Skeletal muscle tissue (tissue), 4 donors: ENCODE measurements around the gene TRMT44. TPM values are rescaled to one million over a fixed set of nuclear protein-coding genes. Genes with fewer than 3 reads are reported as not detected.
"Not testable (repeated sequence)": the region's sequence is repeated elsewhere in the genome, so short reads cannot be mapped to it uniquely, and the experiment has no call there.

Experiments used
- H3K27ac ChIP-seq: one replicate; pipeline ENCODE4 v1.7.0; 2013; ENCODE audit warnings: mild to moderate bottlenecking, low read depth, low read length, inconsistent platforms
- H3K27me3 ChIP-seq, 3 donors: one replicate each; pipeline ENCODE4 v1.7.0; 2013; ENCODE audit warnings: low read length in 3 of 3; ENCODE audit not compliant: control insufficient read depth in 3 of 3, insufficient read depth in 3 of 3
- H3K36me3 ChIP-seq, 3 donors: one replicate each; pipeline ENCODE4 v1.7.0; 2013; ENCODE audit warnings: low read length in 3 of 3; ENCODE audit not compliant: control insufficient read depth in 3 of 3, insufficient read depth in 3 of 3
- H3K4me1 ChIP-seq, 3 donors: one replicate each; pipeline ENCODE4 v1.7.0; 2013; ENCODE audit warnings: low read length in 3 of 3, mild to moderate bottlenecking in 3 of 3; ENCODE audit not compliant: control insufficient read depth in 3 of 3, insufficient read depth in 3 of 3
- H3K4me3 ChIP-seq, 3 donors: one replicate each; pipeline ENCODE4 v1.7.0; 2013; ENCODE audit warnings: low read length in 3 of 3
- H3K9ac ChIP-seq, 3 donors: one replicate each; pipeline ENCODE4 v1.7.0; 2013; ENCODE audit warnings: low read length in 3 of 3, mild to moderate bottlenecking in 3 of 3, moderate library complexity in 2 of 3, low read depth in 1 of 3
- H3K9me3 ChIP-seq, 3 donors: one replicate each; pipeline ENCODE4 v1.7.0; 2013; ENCODE audit warnings: low read length in 3 of 3; ENCODE audit not compliant: control insufficient read depth in 3 of 3
- total RNA-seq: library from RNA; depleted of rRNA; stranded (reverse); fragments of >200 nt; gene quantifications from one replicate; pipeline ENCODE4 v1.2.3, GENCODE V29; 2014
- donor health status: Osteomylitis.

The TRMT44 gene
- total RNA-seq, 1 donor from 2014 or later = 11.0 TPM

DNA sequence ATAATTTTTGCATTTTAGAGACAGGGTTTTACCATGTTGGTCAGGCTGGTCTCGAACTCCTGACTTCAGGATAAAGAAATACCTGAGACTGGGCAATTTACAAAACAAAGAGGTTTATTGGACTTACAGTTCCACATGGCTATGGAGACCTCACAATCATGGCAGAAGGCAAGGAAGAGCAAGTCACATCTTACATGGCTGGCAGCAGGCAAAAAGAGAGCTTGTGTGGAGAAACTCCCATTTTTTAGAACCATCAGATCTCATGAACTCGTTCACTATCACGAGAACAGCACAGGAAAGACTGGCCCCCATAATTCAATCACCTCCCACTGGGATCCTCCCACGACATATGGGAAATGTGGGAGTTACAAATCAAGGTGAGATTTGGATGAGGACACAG, 72.5 kb downstream of the TRMT44 start:
- H3K27me3 ChIP-seq = peaks cover 0 to 20% (median 19%) of the 10 kb centered on the region in 3 donors
- H3K36me3 ChIP-seq, H3K9me3 ChIP-seq, H3K4me3 ChIP-seq, H3K9ac ChIP-seq, H3K4me1 ChIP-seq, H3K27ac ChIP-seq: not testable (repeated sequence)

- Histone ChIP-seq H3K27me3 (peaks cover 0 to 20% (median 19%) of the 10 kb centered on the region in 3 donors), H3K4me1 (no peaks in the 10 kb centered on the region), H3K9ac (no peak overlapping the region), H3K36me3 (no peaks in the 10 kb centered on the region), H3K9me3 (no peaks in the 10 kb centered on the region), H3K4me3 (no peak overlapping the region), H3K27ac (no peak overlapping the region)
These were observed 73.4 kb downstream of the TRMT44 start for GRCh38 chr4:8513931-8514330.

- Histone ChIP-seq H3K27ac (no peak overlapping the region), H3K9me3 (no peaks in the 10 kb centered on the region), H3K4me3 (no peak overlapping the region), H3K4me1 (no peaks in the 10 kb centered on the region), H3K36me3 (no peaks in the 10 kb centered on the region), H3K9ac (no peak overlapping the region), H3K27me3 (peaks cover 0 to 20% (median 19%) of the 10 kb centered on the region in 3 donors)
These were observed 73.8 kb downstream of the TRMT44 start for GRCh38 chr4:8514391-8514790.

GRCh38 chr4:8515316-8516060, 74.9 kb downstream of the TRMT44 start:
- Histone ChIP-seq H3K36me3 (no peaks in the 10 kb centered on the region), H3K9me3 (no peaks in the 10 kb centered on the region), H3K4me1 (no peaks in the 10 kb centered on the region), H3K4me3 (no peak overlapping the region), H3K27ac (no peak overlapping the region), H3K9ac (no peak overlapping the region), H3K27me3 (peaks cover 0 to 23% (median 19%) of the 10 kb centered on the region in 3 donors)

DNA sequence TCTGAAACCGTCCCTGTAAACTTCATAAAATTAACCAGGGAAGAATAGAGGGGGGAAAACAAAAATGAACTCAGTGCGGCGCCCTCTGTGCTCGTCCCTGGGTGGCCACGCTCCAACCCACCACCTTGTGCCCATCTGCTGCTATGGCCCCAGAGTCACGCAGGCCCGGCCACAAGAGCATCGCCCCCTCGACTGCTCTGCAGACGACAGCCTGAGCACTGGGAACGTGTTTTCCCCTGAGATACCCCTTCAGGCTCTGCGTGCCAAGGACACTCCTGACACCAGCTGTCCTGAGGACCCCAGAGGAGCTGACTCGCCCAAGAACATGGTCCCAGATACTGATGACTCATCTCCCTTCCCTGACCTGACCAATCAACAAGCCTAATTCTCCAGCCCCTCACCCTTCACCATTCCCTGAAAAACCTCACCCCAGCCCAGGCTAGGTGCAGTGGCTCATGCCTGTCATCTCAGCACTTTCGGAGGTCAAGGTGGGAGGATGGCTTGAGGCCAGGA, 75.5 kb downstream of the TRMT44 start:
- H3K4me1 ChIP-seq = no peaks in the 10 kb centered on the region
- H3K27me3 ChIP-seq = peaks cover 0 to 23% (median 19%) of the 10 kb centered on the region in 3 donors
- no peak overlapping the region for H3K27ac ChIP-seq
- H3K4me3 ChIP-seq = no peak overlapping the region
- no peak overlapping the region for H3K9ac ChIP-seq
- H3K9me3 ChIP-seq = no peaks in the 10 kb centered on the region
- H3K36me3 ChIP-seq = no peaks in the 10 kb centered on the region

DNA sequence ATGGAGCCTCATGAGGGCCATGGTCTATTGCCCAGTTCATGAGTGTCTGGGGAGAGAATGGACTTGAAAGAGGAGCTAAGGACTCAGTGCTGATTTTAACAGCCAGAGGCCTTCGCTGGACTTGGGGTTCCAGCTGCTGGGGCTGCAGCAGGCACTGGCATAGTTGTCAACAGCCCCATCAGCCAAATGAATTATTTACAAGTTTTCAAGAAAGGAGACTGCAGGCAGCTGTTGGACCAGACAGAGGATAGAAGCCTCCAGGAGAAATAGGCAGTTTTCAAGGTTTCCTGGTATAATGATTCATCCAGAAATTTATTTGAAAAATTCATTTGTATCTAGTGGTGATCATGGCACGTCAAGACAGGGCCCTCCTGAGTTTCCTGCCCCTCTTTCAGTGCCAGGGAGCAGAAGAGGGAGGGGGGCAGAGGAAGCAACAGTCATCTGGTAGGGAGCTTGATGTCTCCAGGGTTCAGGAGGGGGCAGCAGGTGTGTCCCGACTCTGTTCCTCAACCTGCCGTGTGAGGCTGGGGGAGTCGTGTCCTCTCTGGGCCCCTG, 76.5 kb downstream of the TRMT44 start:
- Histone ChIP-seq H3K9ac (no peak overlapping the region), H3K27ac (no peak overlapping the region), H3K9me3 (peaks cover 0 to 1% (median 0%) of the 10 kb centered on the region in 3 donors), H3K4me1 (no peaks in the 10 kb centered on the region), H3K36me3 (no peaks in the 10 kb centered on the region), H3K4me3 (no peak overlapping the region), H3K27me3 (peaks cover 0 to 23% (median 22%) of the 10 kb centered on the region in 3 donors)

GRCh38 chr4:8517946-8518345, 77.4 kb downstream of the TRMT44 start:
- Histone ChIP-seq H3K27ac (no peak overlapping the region), H3K9ac (no peak overlapping the region), H3K4me3 (no peak overlapping the region), H3K9me3 (peaks cover 0 to 2% (median 0%) of the 10 kb centered on the region in 3 donors), H3K27me3 (peaks cover 0 to 23% (median 22%) of the 10 kb centered on the region in 3 donors), H3K36me3 (no peaks in the 10 kb centered on the region), H3K4me1 (no peaks in the 10 kb centered on the region)

- Histone ChIP-seq H3K27ac (no peak overlapping the region), H3K27me3 (peaks cover 0 to 7% (median 6%) of the 10 kb centered on the region in 3 donors), H3K4me1 (no peaks in the 10 kb centered on the region), H3K36me3 (no peaks in the 10 kb centered on the region), H3K9ac (no peak overlapping the region), H3K9me3 (peaks cover 0 to 2% (median 0%) of the 10 kb centered on the region in 3 donors), H3K4me3 (no peak overlapping the region)
These were observed 81.9 kb downstream of the TRMT44 start for GRCh38 chr4:8522160-8523120.

- peaks cover 0 to 2% (median 0%) of the 10 kb centered on the region in 3 donors for H3K9me3 ChIP-seq
- H3K27me3 ChIP-seq = peaks cover 0 to 4% (median 3%) of the 10 kb centered on the region in 3 donors
- no peak overlapping the region for H3K9ac ChIP-seq
- no peaks in the 10 kb centered on the region for H3K36me3 ChIP-seq
- no peak overlapping the region for H3K27ac ChIP-seq
- H3K4me1 ChIP-seq = no peaks in the 10 kb centered on the region
- no peak overlapping the region for H3K4me3 ChIP-seq
These were observed 82.6 kb downstream of the TRMT44 start for GRCh38 chr4:8523175-8523574.
